Nephron (organoid): ENCODE data around the gene SMYD3.

Experiments
- H3K27ac Mint-ChIP-seq, 3 experiments: 2 replicates each; pipeline ENCODE4 v1.8.0; 2020; ENCODE audit warnings: mixed read lengths in 3 of 3, mild to moderate bottlenecking in 2 of 3, moderate library complexity in 1 of 3
- H3K27me3 Mint-ChIP-seq: 2 replicates; pipeline ENCODE4 v1.8.0; 2021; ENCODE audit warnings: low read depth, mild to moderate bottlenecking, moderate library complexity, mixed read lengths
- H3K36me3 Mint-ChIP-seq: 2 replicates; pipeline ENCODE4 v1.8.0; 2020; ENCODE audit warnings: low read depth, mixed read lengths
- H3K4me1 Mint-ChIP-seq: 2 replicates; pipeline ENCODE4 v1.8.0; 2020; ENCODE audit warnings: mixed read lengths
- H3K4me3 Mint-ChIP-seq, 3 experiments: 2 replicates each; pipeline ENCODE4 v1.8.0; 2020; ENCODE audit warnings: mild to moderate bottlenecking in 3 of 3, mixed read lengths in 3 of 3, moderate library complexity in 2 of 3
- H3K9me3 Mint-ChIP-seq: 2 replicates; pipeline ENCODE4 v1.8.0; 2020; ENCODE audit warnings: mixed read lengths
- CTCF ChIP-seq, 3 experiments: fragments of 200-600 bp; sonication (generic); IDR thresholded peaks; one replicate each; pipeline ENCODE4 v1.5.0; 2021; ENCODE audit warnings: antibody characterized with exemption in 3 of 3; ENCODE audit not compliant: unreplicated experiment in 3 of 3

SMYD3 gene

GRCh38 chr1:246492611-246493245 is 14.4 kb downstream of the SMYD3 start:
- H3K36me3 Mint-ChIP-seq, result no peaks in the 10 kb centered on the region
- peak overlapping the region in 2 of 3 experiments; percentile 2 to 71 for H3K27ac Mint-ChIP-seq
- H3K9me3 Mint-ChIP-seq, result no peaks in the 10 kb centered on the region
- no peak overlapping the region for H3K4me3 Mint-ChIP-seq
- peak; percentile 85 to 86 (median 86) for TF ChIP-seq CTCF (IDR thresholded peaks at IDR 0.05; ENCODE audit: unreplicated experiment in 3 of 3)
- no peaks in the 10 kb centered on the region for H3K27me3 Mint-ChIP-seq
- H3K4me1 Mint-ChIP-seq, result peaks cover 6% of the 10 kb centered on the region

- no peaks in the 10 kb centered on the region for H3K9me3 Mint-ChIP-seq
Measured at GRCh38 chr1:246491551-246492053, 15.5 kb downstream of the SMYD3 start.

DNA sequence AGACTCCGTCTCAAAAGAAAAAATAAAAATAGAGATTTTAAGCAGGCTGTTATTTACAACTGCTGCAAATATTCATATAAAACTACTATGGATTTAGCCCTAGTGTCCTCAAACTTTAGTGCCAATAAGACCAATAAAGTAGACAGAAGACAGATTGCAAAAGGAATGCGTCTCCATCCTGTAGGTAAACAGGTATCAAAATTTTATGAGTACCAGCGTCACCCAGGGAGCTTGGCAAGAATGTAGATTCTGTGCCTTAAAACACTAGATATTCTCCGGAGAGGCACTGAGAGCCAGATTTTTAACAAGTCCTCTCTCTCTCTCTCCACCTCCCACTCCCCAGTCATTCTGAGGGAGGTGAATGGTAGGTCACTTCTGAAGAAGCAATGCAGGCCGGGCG is 18.4 kb downstream of the SMYD3 start:
- Mint-ChIP-seq H3K4me1 (peaks cover 6% of the 10 kb centered on the region), H3K9me3 (no peaks in the 10 kb centered on the region), H3K36me3 (no peaks in the 10 kb centered on the region), H3K27ac (no peak overlapping the region), H3K4me3 (no peak overlapping the region), H3K27me3 (no peaks in the 10 kb centered on the region)
- no peak for TF ChIP-seq CTCF (IDR thresholded peaks at IDR 0.05; ENCODE audit: unreplicated experiment in 3 of 3)

More at GRCh38 chr1:246491551-246492053, 15.5 kb downstream of the SMYD3 start:
- H3K4me3 Mint-ChIP-seq, result no peak overlapping the region
- H3K27ac Mint-ChIP-seq, result no peak overlapping the region
- H3K4me1 Mint-ChIP-seq, result peaks cover 6% of the 10 kb centered on the region
- no peaks in the 10 kb centered on the region for H3K27me3 Mint-ChIP-seq
- no peaks in the 10 kb centered on the region for H3K36me3 Mint-ChIP-seq
- TF ChIP-seq CTCF (IDR thresholded peaks at IDR 0.05; ENCODE audit: unreplicated experiment in 3 of 3), result no peak

GRCh38 chr1:246483569-246483933 is 23.5 kb downstream of the SMYD3 start:
- Mint-ChIP-seq H3K36me3 (no peaks in the 10 kb centered on the region), H3K27ac (peak overlapping the region in 1 of 3 experiments; percentile 64), H3K9me3 (no peaks in the 10 kb centered on the region), H3K27me3 (no peaks in the 10 kb centered on the region), H3K4me1 (peaks cover 10% of the 10 kb centered on the region), H3K4me3 (no peak overlapping the region)
- TF ChIP-seq CTCF (IDR thresholded peaks at IDR 0.05; ENCODE audit: unreplicated experiment in 3 of 3), result no peak

- peaks cover 10% of the 10 kb centered on the region for H3K4me1 Mint-ChIP-seq
- H3K4me3 Mint-ChIP-seq, result no peak overlapping the region
- H3K36me3 Mint-ChIP-seq, result no peaks in the 10 kb centered on the region
- no peak for TF ChIP-seq CTCF (IDR thresholded peaks at IDR 0.05; ENCODE audit: unreplicated experiment in 3 of 3)
- no peaks in the 10 kb centered on the region for H3K27me3 Mint-ChIP-seq
- H3K27ac Mint-ChIP-seq, result peak overlapping the region in 2 of 3 experiments; percentile 2 to 64
- no peaks in the 10 kb centered on the region for H3K9me3 Mint-ChIP-seq
Measured at GRCh38 chr1:246482805-246483568, 24.1 kb downstream of the SMYD3 start.
